ENCODE data around the gene PPWD1. TPM values are rescaled to one million over a fixed set of nuclear protein-coding genes. Genes with fewer than 3 reads are reported as not detected.
A peak's percentile ranks its signal among the peaks of the same experiment; 100 is the strongest.

PPWD1 gene
- total and polyA plus RNA-seq, 2 of the 13 experiments (the other 11 are each of a cell fraction or from before 2014, with no cell fraction given) = 7.4 to 44.3 TPM

- Histone ChIP-seq H3K4me3 (replicated peaks in 1 of 3; ENCODE audit: insufficient read depth in 1 of 3, low read depth in 2 of 3, low read length in 3 of 3) (peak overlapping the region; percentile 90 to 98 (median 95); a peak in 5 of 6 replicates), H2AFZ (ENCODE audit: low read length) (peak overlapping the region; percentile 15), H3K4me1 (ENCODE audit: insufficient read depth, low read length) (peaks cover 32% of the 10 kb centered on the region), H4K20me1 (ENCODE audit: insufficient read depth, low read length) (no peaks in the 10 kb centered on the region), H3K27ac (ENCODE audit: extremely low read length, insufficient read depth, low read length) (peak overlapping the region; percentile 95), H3K79me2 (ENCODE audit: insufficient read depth, low read length) (peaks cover 45% of the 10 kb centered on the region), H3K9me3 (ENCODE audit: low read length) (no peaks in the 10 kb centered on the region), H3K4me2 (ENCODE audit: low read depth, low read length) (peak overlapping the region; percentile 83), H3K27me3 (ENCODE audit: control insufficient read depth in 1 of 2, insufficient read depth in 2 of 2, low read length in 2 of 2) (peaks cover 0 to 4% of the 10 kb centered on the region in 2 experiments; a peak in 2 of 5 replicates), H3K9ac (ENCODE audit: insufficient read depth, low read depth, low read length) (peak overlapping the region; percentile 93), H3K36me3 (replicated peaks in 1 of 2; ENCODE audit: control insufficient read depth in 1 of 2, insufficient read depth in 2 of 2, low read length in 2 of 2) (peaks cover 2 to 9% of the 10 kb centered on the region in 2 experiments; a peak in 3 of 5 replicates)
- 7% methylated on average over 6 of the region's 6 CpGs for WGBS (ENCODE audit: low lambda C conversion rate)
- ChIA-PET CTCF (ENCODE audit: low intra/inter-chr PET ratio, low total read pairs) (no interaction called here), POLR2A (interaction anchor here (1.8 kb wide), 1 partner anchor 62 kb away, joined by 5 read pairs; the partner anchor contains the start of genes CENPK and PPWD1)
- BruUV-seq (replicated peaks) = no TSS peak
- TF ChIP-seq ZSCAN9 (CRISPR knock-in tag; IDR thresholded peaks at IDR 0.05; ENCODE audit: borderline replicate concordance) = no peak
- TF ChIP-seq YY1 (IDR thresholded peaks at IDR 0.05; ENCODE audit: insufficient read depth, insufficient replicate concordance, low read depth, low read length) = no peak
- no peak for TF ChIP-seq RFXAP (CRISPR knock-in tag; IDR thresholded peaks at IDR 0.05; ENCODE audit: borderline replicate concordance)
- no peak for TF ChIP-seq GATA4 (IDR thresholded peaks at IDR 0.05; ENCODE audit: borderline replicate concordance, low read depth)
- no peak for TF ChIP-seq ZSCAN20 (CRISPR knock-in tag; IDR thresholded peaks at IDR 0.05; ENCODE audit: borderline replicate concordance)
- no peak for TF ChIP-seq SOX6 (IDR thresholded peaks at IDR 0.05)
- no peak for TF ChIP-seq SOX6 (CRISPR knock-in tag; IDR thresholded peaks at IDR 0.05)
- TF ChIP-seq GPN1 (CRISPR knock-in tag; IDR thresholded peaks at IDR 0.05; ENCODE audit: borderline replicate concordance) = no peak
- no peak for TF ChIP-seq POLR2AphosphoS5 (IDR thresholded peaks at IDR 0.05; ENCODE audit: low read depth, low read length)
- TF ChIP-seq ZNF136 (CRISPR knock-in tag; IDR thresholded peaks at IDR 0.05; ENCODE audit: low read depth) = no peak
- TF ChIP-seq ZNF724P (CRISPR knock-in tag; IDR thresholded peaks at IDR 0.05; ENCODE audit: borderline replicate concordance) = no peak
- no peak for TF ChIP-seq CERS6 (CRISPR knock-in tag; IDR thresholded peaks at IDR 0.05)
- no peak for TF ChIP-seq ZNF484 (CRISPR knock-in tag; IDR thresholded peaks at IDR 0.05; ENCODE audit: borderline replicate concordance, low read depth)
- TF ChIP-seq CREB1 (IDR thresholded peaks at IDR 0.05) = no peak
- TF ChIP-seq CREB1 (CRISPR knock-in tag; IDR thresholded peaks at IDR 0.05) = no peak
- TF ChIP-seq PREB (CRISPR knock-in tag; IDR thresholded peaks at IDR 0.05) = no peak
- no peak for TF ChIP-seq ZNF280B (CRISPR knock-in tag; IDR thresholded peaks at IDR 0.05; ENCODE audit: borderline replicate concordance)
- no peak for TF ChIP-seq THAP7 (CRISPR knock-in tag; IDR thresholded peaks at IDR 0.05)
- no peak for TF ChIP-seq ZNF766 (CRISPR knock-in tag; IDR thresholded peaks at IDR 0.05; ENCODE audit: borderline replicate concordance)
- TF ChIP-seq IKZF1 (IDR thresholded peaks at IDR 0.05) = no peak
- TF ChIP-seq RBFOX2 (IDR thresholded peaks at IDR 0.05; ENCODE audit: low read depth, low read length) = no peak
- in situ Hi-C loops (cut with HindIII; ENCODE audit: extremely low pct_ligation_motif_present, low pct_unique_long_range_greater_than_20kb) = no loop called here
- ATAC-seq (no peak), FAIRE-seq (no peak), DNase-seq (ENCODE audit: low spot score) (no peak)
- intact Hi-C loops (cut with micrococcal nuclease; ENCODE audit: unreplicated experiment) = loop anchor here (10.0 kb wide), 1 partner anchor 299 kb away; the partner anchor contains the start of gene ERBIN
Measured at GRCh38 chr5:65625743-65626142, 62.6 kb downstream of the PPWD1 start.

Measured in HepG2 (cell line).